ENCODE measurements around the gene UNC5B. TPM values are rescaled to one million over a fixed set of nuclear protein-coding genes. Genes with fewer than 3 reads are reported as not detected.

UNC5B gene
- total and polyA plus RNA-seq, 2 experiments from 2014 or later = 12.7 to 15.5 TPM

DNA sequence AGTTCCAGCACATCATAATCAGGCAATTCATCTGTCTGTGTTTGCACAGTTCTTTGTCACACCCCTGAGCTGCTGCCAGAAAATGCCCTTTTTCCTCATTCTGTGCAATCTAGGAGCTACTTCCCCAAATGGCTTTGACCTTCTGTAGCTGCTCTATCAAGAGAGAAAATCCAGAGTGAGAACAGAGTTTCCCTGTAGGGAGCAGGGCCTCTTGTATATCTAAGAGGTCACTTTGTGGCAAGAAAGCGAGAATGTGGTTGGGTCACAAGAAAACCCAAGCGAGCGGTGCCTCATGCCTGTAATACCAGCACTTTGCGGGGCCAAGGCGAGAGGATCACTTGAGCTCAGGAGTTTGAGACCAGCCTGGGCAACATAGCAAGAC lies 131.0 kb downstream of the UNC5B start:
- Histone ChIP-seq H3K79me2 (no peaks in the 10 kb centered on the region), H4K20me1 (ENCODE audit: insufficient read depth, poor library complexity, severe bottlenecking) (no peaks in the 10 kb centered on the region), H3K9me3 (ENCODE audit: low read depth) (no peaks in the 10 kb centered on the region), H3K36me3 (replicated peaks; ENCODE audit: insufficient read depth, low read depth) (no peaks in the 10 kb centered on the region), H2AFZ (no peak overlapping the region), H3K27me3 (no peaks in the 10 kb centered on the region), H3K9me2 (replicated peaks; ENCODE audit: insufficient read depth) (no peaks in the 10 kb centered on the region), H3K4me3 (no peak overlapping the region), H3K27ac (peak overlapping the region; percentile 93), H3K4me2 (no peak overlapping the region), H3K4me1 (ENCODE audit: insufficient read depth) (peaks cover 80% of the 10 kb centered on the region)
- 40% methylated on average over 5 of the region's 5 CpGs for WGBS (ENCODE audit: low lambda C conversion rate, missing lambda C conversion rate)
- TF ChIP-seq EZH2 (IDR thresholded peaks at IDR 0.05; ENCODE audit: borderline replicate concordance) (no peak), EZH2phosphoT487 (IDR thresholded peaks at IDR 0.05; ENCODE audit: low read depth, severe bottlenecking, unreplicated experiment) (no peak)
- TF ChIP-seq, protein P1, sequence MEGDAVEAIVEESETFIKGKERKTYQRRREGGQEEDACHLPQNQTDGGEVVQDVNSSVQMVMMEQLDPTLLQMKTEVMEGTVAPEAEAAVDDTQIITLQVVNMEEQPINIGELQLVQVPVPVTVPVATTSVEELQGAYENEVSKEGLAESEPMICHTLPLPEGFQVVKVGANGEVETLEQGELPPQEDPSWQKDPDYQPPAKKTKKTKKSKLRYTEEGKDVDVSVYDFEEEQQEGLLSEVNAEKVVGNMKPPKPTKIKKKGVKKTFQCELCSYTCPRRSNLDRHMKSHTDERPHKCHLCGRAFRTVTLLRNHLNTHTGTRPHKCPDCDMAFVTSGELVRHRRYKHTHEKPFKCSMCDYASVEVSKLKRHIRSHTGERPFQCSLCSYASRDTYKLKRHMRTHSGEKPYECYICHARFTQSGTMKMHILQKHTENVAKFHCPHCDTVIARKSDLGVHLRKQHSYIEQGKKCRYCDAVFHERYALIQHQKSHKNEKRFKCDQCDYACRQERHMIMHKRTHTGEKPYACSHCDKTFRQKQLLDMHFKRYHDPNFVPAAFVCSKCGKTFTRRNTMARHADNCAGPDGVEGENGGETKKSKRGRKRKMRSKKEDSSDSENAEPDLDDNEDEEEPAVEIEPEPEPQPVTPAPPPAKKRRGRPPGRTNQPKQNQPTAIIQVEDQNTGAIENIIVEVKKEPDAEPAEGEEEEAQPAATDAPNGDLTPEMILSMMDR (IDR thresholded peaks at IDR 0.05; ENCODE audit: poor library complexity) = no peak
- peak; percentile 66 for DNase-seq (ENCODE audit: low spot score)

DNA sequence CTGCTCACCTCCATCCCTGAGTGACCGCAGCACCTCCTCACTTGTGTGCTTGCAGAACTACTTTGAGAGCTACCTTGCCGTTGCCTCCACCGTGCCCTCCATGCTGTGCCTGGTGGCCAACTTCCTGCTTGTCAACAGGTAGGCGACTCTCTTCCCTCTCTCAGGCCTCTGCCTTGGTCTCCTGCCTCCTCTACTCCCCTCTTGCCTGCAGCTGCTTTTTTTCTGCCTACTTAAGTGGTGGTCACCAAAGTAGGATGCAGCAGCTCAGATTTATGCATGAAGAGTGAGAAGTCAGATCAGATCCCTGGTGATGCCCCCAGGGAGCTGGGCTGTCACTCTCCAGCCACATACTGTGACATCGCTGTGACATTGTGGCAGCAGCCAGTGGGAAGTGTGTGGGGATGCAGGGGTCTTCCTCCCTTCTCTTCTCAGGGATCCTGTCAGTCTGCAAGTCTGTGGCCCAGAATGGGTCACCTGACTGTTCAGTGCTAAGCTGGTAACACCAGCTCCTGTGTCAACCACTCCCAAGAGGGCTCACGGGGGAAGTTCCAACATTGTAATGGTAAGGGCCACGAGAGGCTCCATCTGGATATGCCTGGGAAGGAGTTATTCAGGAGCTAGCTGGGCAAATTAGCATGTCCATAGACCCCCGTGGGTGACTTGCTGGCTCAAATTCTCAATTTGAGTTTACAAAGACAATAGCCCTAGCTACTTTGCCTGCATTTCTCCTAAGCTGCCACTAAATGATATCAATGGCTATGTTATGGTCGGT lies 132.0 kb downstream of the UNC5B start:
- peak overlapping the region; percentile 93 for H3K27ac ChIP-seq
- 77% methylated on average over 9 of the region's 9 CpGs for WGBS (ENCODE audit: low lambda C conversion rate, missing lambda C conversion rate)
- H3K4me2 ChIP-seq = peak overlapping the region; percentile 45

DNA sequence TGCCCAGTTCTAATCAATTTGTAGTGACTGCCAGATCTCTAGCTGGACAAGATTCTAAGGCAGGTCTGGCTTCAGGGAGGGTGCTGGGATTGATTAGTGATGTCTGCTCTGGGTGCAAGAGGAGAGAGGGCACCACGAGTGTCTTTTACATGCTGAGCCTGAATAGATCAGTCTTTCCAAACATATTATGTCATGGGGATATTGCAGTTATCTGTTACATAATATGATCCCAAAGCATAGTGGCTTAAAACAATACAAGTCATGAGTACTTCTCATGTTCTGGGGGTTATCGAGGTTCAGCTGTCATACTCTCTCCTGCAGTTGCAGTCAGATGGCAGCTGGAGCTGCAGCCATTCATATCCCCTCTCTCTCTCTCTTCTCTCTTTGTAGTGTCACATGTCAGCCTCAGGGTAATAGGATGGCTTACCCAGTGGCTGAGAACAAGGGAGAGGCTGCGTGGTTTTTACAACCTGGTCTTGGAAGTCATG lies 132.7 kb downstream of the UNC5B start:
- no peak overlapping the region for H3K4me2 ChIP-seq
- H3K79me2 ChIP-seq = no peaks in the 10 kb centered on the region
- TF ChIP-seq EZH2phosphoT487 (IDR thresholded peaks at IDR 0.05; ENCODE audit: low read depth, severe bottlenecking, unreplicated experiment) (no peak), EZH2 (IDR thresholded peaks at IDR 0.05; ENCODE audit: borderline replicate concordance) (no peak)
- TF ChIP-seq, protein P1 (IDR thresholded peaks at IDR 0.05; ENCODE audit: poor library complexity) = no peak
- H3K4me1 ChIP-seq (ENCODE audit: insufficient read depth) = peaks cover 68% of the 10 kb centered on the region
- H3K36me3 ChIP-seq (replicated peaks; ENCODE audit: insufficient read depth, low read depth) = no peaks in the 10 kb centered on the region
- H3K4me3 ChIP-seq = no peak overlapping the region
- 68% methylated on average over 3 of the region's 3 CpGs for WGBS (ENCODE audit: low lambda C conversion rate, missing lambda C conversion rate)
- no peak for DNase-seq (ENCODE audit: low spot score)
- no peaks in the 10 kb centered on the region for H3K9me2 ChIP-seq (replicated peaks; ENCODE audit: insufficient read depth)
- no peaks in the 10 kb centered on the region for H4K20me1 ChIP-seq (ENCODE audit: insufficient read depth, poor library complexity, severe bottlenecking)
- no peaks in the 10 kb centered on the region for H3K27me3 ChIP-seq
- H3K27ac ChIP-seq = peak overlapping the region; percentile 93
- H2AFZ ChIP-seq = no peak overlapping the region
- H3K9me3 ChIP-seq (ENCODE audit: low read depth) = no peaks in the 10 kb centered on the region

More for the DNA sequence above, 132.0 kb downstream of the UNC5B start:
- H3K27me3 ChIP-seq = no peaks in the 10 kb centered on the region
- H3K36me3 ChIP-seq (replicated peaks; ENCODE audit: insufficient read depth, low read depth) = no peaks in the 10 kb centered on the region
- TF ChIP-seq EZH2 (IDR thresholded peaks at IDR 0.05; ENCODE audit: borderline replicate concordance) (no peak), EZH2phosphoT487 (IDR thresholded peaks at IDR 0.05; ENCODE audit: low read depth, severe bottlenecking, unreplicated experiment) (no peak)
- TF ChIP-seq, protein P1 (IDR thresholded peaks at IDR 0.05; ENCODE audit: poor library complexity) = no peak
- peaks cover 75% of the 10 kb centered on the region for H3K4me1 ChIP-seq (ENCODE audit: insufficient read depth)
- H2AFZ ChIP-seq = no peak overlapping the region
- DNase-seq (ENCODE audit: low spot score) = no peak
- H3K9me2 ChIP-seq (replicated peaks; ENCODE audit: insufficient read depth) = no peaks in the 10 kb centered on the region
- no peaks in the 10 kb centered on the region for H3K79me2 ChIP-seq
- no peaks in the 10 kb centered on the region for H3K9me3 ChIP-seq (ENCODE audit: low read depth)
- no peak overlapping the region for H3K4me3 ChIP-seq
- no peaks in the 10 kb centered on the region for H4K20me1 ChIP-seq (ENCODE audit: insufficient read depth, poor library complexity, severe bottlenecking)
